AG09319 (cell line): ENCODE results near the gene REEP1.

Experiments used
- DNase-seq: peaks from one replicate; pipeline ENCODE4 v3.0.0-alpha.2; 2010; ENCODE audit warnings: low read depth; ENCODE audit errors: extremely low read depth
- TF ChIP-seq, protein P1 (sequence below): IDR thresholded peaks from 2 replicates; pipeline ENCODE4 v1.5.1; 2011; ENCODE audit warnings: low read depth, mild to moderate bottlenecking, inconsistent platforms, low read length, moderate library complexity

REEP1 gene

DNA sequence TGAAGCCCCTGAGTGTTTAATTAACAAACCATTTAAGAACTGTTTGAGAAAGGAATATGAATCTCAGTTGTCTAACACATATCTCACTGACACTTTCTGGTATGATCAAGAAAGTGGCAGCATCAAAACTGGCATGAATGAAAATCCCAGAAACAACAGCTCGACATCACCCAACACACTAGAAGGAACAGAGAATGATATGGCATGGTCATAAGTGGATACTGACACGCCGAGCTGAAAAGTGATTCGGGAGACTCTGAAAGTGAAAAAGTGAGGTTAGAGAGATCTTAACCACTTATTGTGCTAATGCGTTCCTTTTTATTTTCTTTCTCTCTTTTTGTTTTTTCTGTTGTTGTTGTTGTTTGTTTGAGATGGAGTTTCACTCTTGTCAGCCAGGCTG is 100.3 kb downstream of the REEP1 start:
- no peak for DNase-seq
- TF ChIP-seq, protein P1, sequence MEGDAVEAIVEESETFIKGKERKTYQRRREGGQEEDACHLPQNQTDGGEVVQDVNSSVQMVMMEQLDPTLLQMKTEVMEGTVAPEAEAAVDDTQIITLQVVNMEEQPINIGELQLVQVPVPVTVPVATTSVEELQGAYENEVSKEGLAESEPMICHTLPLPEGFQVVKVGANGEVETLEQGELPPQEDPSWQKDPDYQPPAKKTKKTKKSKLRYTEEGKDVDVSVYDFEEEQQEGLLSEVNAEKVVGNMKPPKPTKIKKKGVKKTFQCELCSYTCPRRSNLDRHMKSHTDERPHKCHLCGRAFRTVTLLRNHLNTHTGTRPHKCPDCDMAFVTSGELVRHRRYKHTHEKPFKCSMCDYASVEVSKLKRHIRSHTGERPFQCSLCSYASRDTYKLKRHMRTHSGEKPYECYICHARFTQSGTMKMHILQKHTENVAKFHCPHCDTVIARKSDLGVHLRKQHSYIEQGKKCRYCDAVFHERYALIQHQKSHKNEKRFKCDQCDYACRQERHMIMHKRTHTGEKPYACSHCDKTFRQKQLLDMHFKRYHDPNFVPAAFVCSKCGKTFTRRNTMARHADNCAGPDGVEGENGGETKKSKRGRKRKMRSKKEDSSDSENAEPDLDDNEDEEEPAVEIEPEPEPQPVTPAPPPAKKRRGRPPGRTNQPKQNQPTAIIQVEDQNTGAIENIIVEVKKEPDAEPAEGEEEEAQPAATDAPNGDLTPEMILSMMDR, result no peak

DNA sequence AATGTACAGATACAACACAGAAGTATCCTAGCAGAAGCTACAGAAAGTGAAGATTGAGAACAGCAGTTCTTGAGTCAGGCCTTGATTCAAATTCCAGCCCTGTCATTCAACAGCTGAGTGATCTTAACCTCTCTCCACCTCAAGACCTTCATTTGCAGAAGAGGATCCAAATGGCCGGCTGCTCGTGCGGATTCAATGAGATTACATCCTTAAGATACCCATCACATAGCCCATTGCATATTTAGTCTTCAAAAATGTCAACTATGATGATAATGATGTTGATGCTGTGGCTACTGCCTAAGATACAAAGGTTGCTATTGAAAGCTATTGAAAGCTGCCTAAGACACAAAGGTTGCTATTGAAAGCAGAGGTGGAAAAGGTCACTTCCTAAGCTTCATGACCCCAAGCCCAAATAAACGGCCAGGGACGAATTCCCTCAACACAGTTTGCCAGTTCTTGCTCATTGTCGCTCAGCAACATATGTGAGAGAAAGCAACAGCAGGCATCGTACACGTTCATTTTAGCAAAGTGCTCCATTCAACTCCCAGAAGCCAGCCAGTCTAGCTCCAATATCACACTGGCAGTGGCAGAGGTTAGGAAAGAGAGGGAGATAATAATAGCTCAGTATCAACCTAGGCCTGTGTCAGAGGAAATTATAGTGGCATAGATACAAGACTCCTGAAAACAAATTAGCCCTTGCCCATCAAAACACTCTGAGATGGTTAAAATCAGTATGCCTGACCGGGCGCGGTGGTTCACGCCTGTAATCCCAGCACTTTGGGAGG is 102.0 kb downstream of the REEP1 start:
- TF ChIP-seq, protein P1, result no peak
- no peak for DNase-seq

DNA sequence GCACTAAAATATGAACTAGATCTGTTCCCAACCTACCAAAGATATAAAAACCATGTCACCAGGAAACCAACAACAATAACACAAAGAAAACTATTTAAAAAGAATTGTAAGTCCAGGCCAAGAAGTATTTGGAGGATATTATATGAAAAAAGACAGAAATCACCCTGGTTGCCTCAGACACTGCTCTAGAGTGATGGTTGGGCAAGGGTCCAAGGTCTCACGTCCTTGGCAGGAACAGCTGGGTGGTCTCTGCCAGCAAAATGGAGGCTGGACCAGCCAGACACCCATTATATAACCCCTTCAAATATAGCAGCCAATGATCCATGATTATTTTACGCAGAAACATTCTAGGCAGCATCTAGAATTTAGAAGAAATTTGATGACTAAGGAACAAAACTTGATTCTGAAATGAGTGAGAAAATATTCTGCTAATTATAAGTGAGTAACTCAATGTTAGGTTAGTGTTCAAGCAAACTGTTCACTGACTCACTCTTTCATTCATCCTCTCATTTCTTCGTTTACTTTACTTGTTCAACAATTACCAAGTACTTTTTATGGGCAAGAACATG is 102.8 kb downstream of the REEP1 start:
- TF ChIP-seq, protein P1, result no peak
- DNase-seq, result no peak

DNA sequence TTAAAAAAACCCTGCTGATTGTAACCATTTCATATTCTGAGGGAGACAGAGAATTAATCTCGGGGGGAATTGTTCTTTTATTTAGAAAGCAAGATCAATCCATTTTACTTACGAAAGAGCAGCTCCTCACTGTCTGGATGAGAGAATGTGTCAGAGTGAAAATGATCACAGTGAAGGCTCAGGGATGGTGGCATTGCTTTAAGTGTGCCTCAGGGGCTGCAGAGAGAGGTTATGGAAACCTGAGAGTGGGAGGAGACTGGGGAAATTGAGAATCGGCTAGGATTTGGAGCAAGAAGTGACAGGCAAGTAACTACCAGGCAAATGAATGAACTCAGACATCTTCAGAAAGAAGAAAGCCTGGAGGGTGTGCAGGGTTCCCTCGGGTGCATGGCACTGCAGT is 104.0 kb downstream of the REEP1 start:
- DNase-seq, result no peak
- TF ChIP-seq, protein P1, result no peak

DNA sequence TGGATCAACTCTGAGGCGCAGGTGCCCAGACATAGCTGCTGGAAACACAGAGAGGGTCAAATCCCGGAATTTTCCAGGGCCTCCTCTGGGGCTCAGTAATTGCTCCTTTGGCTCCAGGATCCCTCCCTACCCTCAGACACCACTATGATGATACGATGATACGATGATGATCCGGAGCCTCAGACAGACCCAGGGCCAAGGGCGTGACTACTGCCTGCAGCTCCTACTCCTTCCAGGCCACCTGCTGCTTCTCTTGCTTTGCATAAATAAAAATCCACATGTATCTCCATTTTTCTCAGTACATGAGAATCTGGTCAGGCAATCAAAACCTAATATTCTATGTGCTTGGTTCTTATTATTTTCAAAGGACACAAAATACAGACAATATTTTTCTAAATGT is 104.5 kb downstream of the REEP1 start:
- DNase-seq, result no peak
- TF ChIP-seq, protein P1, result no peak

DNA sequence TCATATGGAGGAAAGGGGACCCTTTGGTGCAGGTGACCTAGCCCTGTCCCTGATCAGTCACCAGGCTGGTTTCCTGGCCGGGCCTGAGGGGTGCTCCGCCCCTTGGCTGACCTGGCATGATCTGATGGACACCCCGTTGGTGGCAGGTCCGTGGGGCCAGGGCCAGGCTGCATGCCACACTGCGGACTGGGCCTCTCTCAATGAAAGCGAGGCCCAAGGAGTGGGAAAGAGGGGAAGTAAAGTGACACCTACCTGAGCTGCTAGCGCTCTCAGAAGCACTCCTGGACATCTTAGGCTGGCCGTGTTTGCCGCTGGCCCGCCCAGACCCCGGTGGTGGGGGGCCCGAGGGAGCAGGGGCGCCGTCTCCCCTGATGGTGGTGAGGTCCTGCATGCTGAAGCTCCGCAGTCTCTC is 105.0 kb downstream of the REEP1 start:
- TF ChIP-seq, protein P1, result no peak

DNA sequence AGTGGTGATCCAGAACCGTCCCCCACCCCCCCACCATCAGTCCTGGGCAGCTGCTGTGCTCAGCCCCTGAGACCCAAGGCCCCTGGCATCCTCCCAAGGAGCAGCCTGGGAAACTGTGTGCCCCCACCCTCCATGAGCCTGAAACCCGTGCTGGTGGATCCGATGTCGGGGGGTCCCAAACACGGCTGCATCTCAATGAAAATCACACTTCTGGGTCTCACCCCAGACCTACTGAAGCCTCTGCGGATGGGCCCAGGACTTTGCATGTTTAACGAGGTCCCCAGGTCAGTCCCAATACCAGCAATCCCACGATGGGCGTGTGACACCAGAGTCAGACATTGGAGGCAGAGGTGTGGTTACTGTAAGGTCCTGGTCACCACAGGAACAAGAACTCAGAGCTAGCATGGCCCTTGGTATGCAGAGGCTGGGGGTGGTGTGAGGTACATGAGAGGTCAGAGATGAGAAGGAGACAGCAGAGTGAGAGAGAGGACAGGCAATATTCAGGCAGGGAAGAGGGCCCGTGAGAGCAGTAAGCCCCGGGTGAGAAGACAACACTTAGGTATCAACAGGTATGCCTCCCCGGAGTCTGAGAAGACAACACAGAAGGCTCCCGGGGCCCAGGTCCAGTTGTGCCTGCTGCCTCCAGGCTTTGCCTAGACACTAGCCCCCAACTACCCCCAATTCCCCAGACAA is 105.6 kb downstream of the REEP1 start:
- DNase-seq, result no peak
- TF ChIP-seq, protein P1, result no peak

More for the DNA sequence above, 105.0 kb downstream of the REEP1 start:
- no peak for DNase-seq
